Motor neuron (in vitro differentiated cells): ENCODE data around the gene DCBLD2. TPM values are rescaled to one million over a fixed set of nuclear protein-coding genes. Genes with fewer than 3 reads are reported as not detected.
"Not testable (repeated sequence)": the region's sequence is repeated elsewhere in the genome, so short reads cannot be mapped to it uniquely, and the experiment has no call there.

Experiments used
- ATAC-seq, 8 experiments: fragments of 200-7000 bp; cut with Tn5 transposase; replicated peaks in 6 of 8; 2 replicates each; pipeline ENCODE4 v1.8.0; 2021; ENCODE audit warnings: mild to moderate bottlenecking in 8 of 8, moderate library complexity in 8 of 8
- H3K27ac ChIP-seq, 2 donors: fragments of 250-450 bp; sonication (Bioruptor Pico); 2 replicates each; pipeline ENCODE4 v1.9.0; 2021; ENCODE audit warnings: antibody characterized with exemption in 2 of 2, mild to moderate bottlenecking in 2 of 2, moderate library complexity in 1 of 2
- H3K4me1 ChIP-seq, 2 donors: fragments of 250-450 bp; sonication (Bioruptor Pico); replicated peaks in 1 of 2; 2 replicates each; pipeline ENCODE4 v1.6.1; 2021; ENCODE audit warnings: antibody characterized with exemption in 2 of 2, mild to moderate bottlenecking in 2 of 2, moderate library complexity in 1 of 2
- H3K4me3 ChIP-seq, 5 donors: fragments of 250-450 bp; sonication (Bioruptor Pico); 2 replicates each; pipeline ENCODE4 v1.9.0; 2021; ENCODE audit warnings: antibody characterized with exemption in 5 of 5, mild to moderate bottlenecking in 5 of 5, moderate library complexity in 4 of 5
- WGBS, 10 experiments: fragments of 450-650 bp; shearing (Covaris generic); methylation state at CpG; one replicate each; pipeline ENCODE4 v1.0.0; 2022; 5-methylcytosine and 5-hydroxymethylcytosine counted together
- in situ Hi-C, 9 experiments: fragments of 400-800 bp; cut with MboI; loops; one replicate each; pipeline ENCODE4 v1.15.0; 2021; ENCODE audit warnings: low sequenced_read_pairs in 9 of 9, low pct_unique_long_range_greater_than_20kb in 2 of 9; ENCODE audit not compliant: unreplicated experiment in 9 of 9
- total RNA-seq, 8 experiments: library from RNA; unstranded; fragments of 300-600 nt; gene quantifications; 2 replicates each; pipeline versions ENCODE4 v1.2.3 to v1.2.4, GENCODE V29; 2022

Gene DCBLD2
- total RNA-seq, 8 experiments from 2014 or later: 12.2 to 79.8 (median 44.9) TPM

GRCh38 chr3:98887684-98888083 is 13.8 kb downstream of the DCBLD2 start:
- no peak for ATAC-seq
- in situ Hi-C loops: no loop called here
- Histone ChIP-seq H3K27ac (no peak overlapping the region), H3K4me3 (no peak overlapping the region), H3K4me1 (peaks cover 6 to 20% of the 10 kb centered on the region in 2 donors)
- 50 to 100% (median 100%) methylated on average over 1 of the region's 1 CpG; no CpG with 5 or more reads in 6 of the 10 experiments for WGBS, 10 experiments

GRCh38 chr3:98886525-98886924 is 15.0 kb downstream of the DCBLD2 start:
- H3K4me1 ChIP-seq: peaks cover 3 to 13% of the 10 kb centered on the region in 2 donors
- 23 to 100% (median 72%) methylated on average over 1 to 2 of the region's 2 CpGs; no CpG with 5 or more reads in 2 of the 10 experiments for WGBS, 10 experiments
- ATAC-seq: no peak
- no peak overlapping the region for H3K27ac ChIP-seq
- in situ Hi-C loops: no loop called here
- no peak overlapping the region for H3K4me3 ChIP-seq

GRCh38 chr3:98885851-98886250 is 15.6 kb downstream of the DCBLD2 start:
- no peak overlapping the region for H3K27ac ChIP-seq

GRCh38 chr3:98884675-98885371 is 16.7 kb downstream of the DCBLD2 start:
- Histone ChIP-seq H3K4me3 (no peak overlapping the region), H3K27ac (no peak overlapping the region), H3K4me1 (peaks cover 3 to 11% of the 10 kb centered on the region in 2 donors)
- no peak for ATAC-seq
- in situ Hi-C loops: no loop called here
- 23 to 83% (median 57%) methylated on average over 1 to 6 of the region's 6 CpGs; no CpG with 5 or more reads in 1 of the 10 experiments for WGBS, 10 experiments

More at GRCh38 chr3:98885851-98886250, 15.6 kb downstream of the DCBLD2 start:
- WGBS, 10 experiments: 43 to 100% (median 83%) methylated on average over 1 of the region's 1 CpG; no CpG with 5 or more reads in 2 of the 10 experiments
- in situ Hi-C loops: no loop called here
- Histone ChIP-seq H3K4me1 (peaks cover 3 to 11% of the 10 kb centered on the region in 2 donors), H3K4me3 (no peak overlapping the region)
- ATAC-seq: no peak

- WGBS, 10 experiments: 0 to 100% (median 84%) methylated on average over 2 to 4 of the region's 5 CpGs
- H3K4me1 ChIP-seq: peaks cover 3 to 11% of the 10 kb centered on the region in 2 donors
- ATAC-seq, H3K27ac ChIP-seq, in situ Hi-C loops, H3K4me3 ChIP-seq: not testable (repeated sequence)
Measured at GRCh38 chr3:98882614-98883333, 18.7 kb downstream of the DCBLD2 start.

- WGBS, 10 experiments: 93 to 100% (median 100%) methylated on average over 1 to 2 of the region's 2 CpGs; no CpG with 5 or more reads in 2 of the 10 experiments
- no peak for ATAC-seq
- H3K27ac ChIP-seq: no peak overlapping the region
- in situ Hi-C loops: no loop called here
- H3K4me3 ChIP-seq: no peak overlapping the region
- H3K4me1 ChIP-seq: no peaks in the 10 kb centered on the region
Measured at GRCh38 chr3:98877132-98877531, 24.4 kb downstream of the DCBLD2 start.

GRCh38 chr3:98875535-98875934 is 26.0 kb downstream of the DCBLD2 start:
- ATAC-seq: no peak
- H3K4me3 ChIP-seq: no peak overlapping the region
- in situ Hi-C loops: no loop called here
- H3K27ac ChIP-seq: no peak overlapping the region
- no peaks in the 10 kb centered on the region for H3K4me1 ChIP-seq
- 52 to 100% (median 73%) methylated on average over 1 to 3 of the region's 3 CpGs for WGBS, 10 experiments

- Histone ChIP-seq H3K4me1 (no peaks in the 10 kb centered on the region), H3K27ac (no peak overlapping the region), H3K4me3 (no peak overlapping the region)
- 61 to 100% (median 97%) methylated on average over 1 to 6 of the region's 6 CpGs; no CpG with 5 or more reads in 1 of the 10 experiments for WGBS, 10 experiments
- no peak for ATAC-seq
- in situ Hi-C loops: no loop called here
Measured at GRCh38 chr3:98874602-98875249, 26.8 kb downstream of the DCBLD2 start.

GRCh38 chr3:98869391-98869790 is 32.1 kb downstream of the DCBLD2 start:
- Histone ChIP-seq H3K4me1 (no peaks in the 10 kb centered on the region), H3K27ac (no peak overlapping the region), H3K4me3 (no peak overlapping the region)
- in situ Hi-C loops: no loop called here
- ATAC-seq: no peak
- WGBS, 10 experiments: 90 to 100% (median 98%) methylated on average over 1 to 3 of the region's 3 CpGs

- H3K4me3 ChIP-seq, in situ Hi-C loops, H3K4me1 ChIP-seq, H3K27ac ChIP-seq, ATAC-seq: not testable (repeated sequence)
- 91 to 100% (median 100%) methylated on average over 5 to 10 of the region's 21 CpGs; no CpG with 5 or more reads in 7 of the 10 experiments for WGBS, 10 experiments
Measured at GRCh38 chr3:98857971-98858370, 43.5 kb downstream of the DCBLD2 start.

- in situ Hi-C loops, H3K27ac ChIP-seq, H3K4me1 ChIP-seq, H3K4me3 ChIP-seq, ATAC-seq: not testable (repeated sequence)
- WGBS, 10 experiments: 40 to 100% (median 93%) methylated on average over 1 to 3 of the region's 9 CpGs; no CpG with 5 or more reads in 6 of the 10 experiments
Measured at GRCh38 chr3:98857258-98857657, 44.2 kb downstream of the DCBLD2 start.

GRCh38 chr3:98856724-98857123 is 44.8 kb downstream of the DCBLD2 start:
- Histone ChIP-seq H3K4me1 (no peaks in the 10 kb centered on the region), H3K27ac (no peak overlapping the region), H3K4me3 (no peak overlapping the region)
- no peak for ATAC-seq
- in situ Hi-C loops: no loop called here
- WGBS, 10 experiments: 84 to 100% (median 96%) methylated on average over 1 to 7 of the region's 8 CpGs

GRCh38 chr3:98855806-98856400 is 45.6 kb downstream of the DCBLD2 start:
- H3K4me1 ChIP-seq: no peaks in the 10 kb centered on the region
- no peak overlapping the region for H3K4me3 ChIP-seq
- peak in 3 of 8 experiments; percentile 91 to 100 (median 99) for ATAC-seq
- in situ Hi-C loops: no loop called here
- 0 to 100% (median 83%) methylated on average over 1 of the region's 1 CpG; no CpG with 5 or more reads in 1 of the 10 experiments for WGBS, 10 experiments
- no peak overlapping the region for H3K27ac ChIP-seq
